Endometrium (tissue), 2 donors: Measurements from ENCODE around the gene DCC.
"Not testable (repeated sequence)": the region's sequence is repeated elsewhere in the genome, so short reads cannot be mapped to it uniquely, and the experiment has no call there.

ENCODE experiments used
- FAIRE-seq: peaks from 2 replicates; lab custom pipeline; 2012; peaks lifted over from hg19 to GRCh38; lab: Jason Lieb, UNC
- donor health status: control.
- donor health status: control.

Gene DCC

GRCh38 chr18:52348209-52348608 lies 8.2 kb downstream of the DCC start:
- FAIRE-seq: no peak

GRCh38 chr18:52349498-52349897 lies 9.5 kb downstream of the DCC start:
- no peak for FAIRE-seq

DNA sequence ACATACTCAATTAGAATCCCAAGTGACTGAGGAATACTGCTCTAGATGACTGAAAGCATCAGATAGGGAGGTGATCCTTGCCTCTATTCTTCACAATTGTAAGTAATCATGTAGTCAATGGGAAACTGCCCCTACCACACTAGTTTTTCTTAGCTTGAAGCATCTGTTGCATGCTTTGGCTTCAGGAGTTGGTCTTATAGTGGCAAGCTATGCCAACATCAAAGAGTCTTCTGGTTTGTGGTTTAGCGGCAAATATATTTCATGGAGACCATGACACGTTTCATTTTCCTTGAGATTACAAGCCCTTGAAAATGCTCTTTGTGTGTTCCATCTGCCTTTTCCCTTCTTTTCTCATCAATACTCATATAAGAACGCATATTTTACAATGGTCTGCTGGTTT lies 12.9 kb downstream of the DCC start:
- no peak for FAIRE-seq

- no peak for FAIRE-seq
Observed at GRCh38 chr18:52353589-52353988, 13.6 kb downstream of the DCC start.

DNA sequence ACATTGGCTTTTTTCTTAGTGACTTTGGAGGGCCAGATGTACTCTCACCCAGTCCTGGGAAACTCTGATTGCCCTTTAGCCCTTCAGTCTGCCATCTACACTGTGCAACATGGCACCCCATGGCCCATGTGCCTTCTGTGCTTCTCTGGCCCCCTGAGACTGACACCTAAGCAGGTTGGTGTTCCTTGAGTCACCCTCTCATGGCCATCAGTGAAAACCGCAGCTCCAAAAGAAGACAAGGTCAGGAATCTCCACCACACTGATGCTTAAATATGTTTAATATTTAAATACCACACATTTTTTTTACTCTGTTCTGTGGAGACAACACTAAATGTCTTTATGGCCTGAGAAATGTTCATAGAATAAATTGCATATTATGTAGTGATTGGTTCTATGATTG lies 23.9 kb downstream of the DCC start:
- FAIRE-seq: no peak

GRCh38 chr18:52366851-52367250 lies 26.9 kb downstream of the DCC start:
- not testable (repeated sequence) for FAIRE-seq

- FAIRE-seq: no peak
Observed at GRCh38 chr18:52367953-52368742, 28.2 kb downstream of the DCC start.

- FAIRE-seq: no peak
Observed at GRCh38 chr18:52370841-52371240, 30.8 kb downstream of the DCC start.

DNA sequence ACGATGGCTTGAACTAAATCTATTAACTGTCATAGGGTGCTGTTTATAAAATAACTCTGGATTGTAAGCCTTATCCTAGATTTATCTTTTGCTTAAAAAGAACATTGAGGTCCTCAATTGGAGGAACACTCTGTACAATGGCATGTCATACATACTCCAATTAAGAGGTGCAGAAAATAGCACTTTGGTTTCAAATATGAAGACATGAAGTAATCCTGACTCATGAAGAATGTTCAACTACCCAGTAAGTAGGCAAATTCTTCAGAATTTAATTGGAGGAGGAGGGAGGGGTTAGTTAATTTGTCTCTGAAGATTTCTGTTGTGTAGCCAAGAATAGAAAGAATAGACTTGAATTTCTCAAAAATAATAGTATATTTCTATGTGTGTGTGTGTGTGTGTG lies 36.1 kb downstream of the DCC start:
- FAIRE-seq: no peak

- no peak for FAIRE-seq
Observed at GRCh38 chr18:52377094-52377493, 37.1 kb downstream of the DCC start.

DNA sequence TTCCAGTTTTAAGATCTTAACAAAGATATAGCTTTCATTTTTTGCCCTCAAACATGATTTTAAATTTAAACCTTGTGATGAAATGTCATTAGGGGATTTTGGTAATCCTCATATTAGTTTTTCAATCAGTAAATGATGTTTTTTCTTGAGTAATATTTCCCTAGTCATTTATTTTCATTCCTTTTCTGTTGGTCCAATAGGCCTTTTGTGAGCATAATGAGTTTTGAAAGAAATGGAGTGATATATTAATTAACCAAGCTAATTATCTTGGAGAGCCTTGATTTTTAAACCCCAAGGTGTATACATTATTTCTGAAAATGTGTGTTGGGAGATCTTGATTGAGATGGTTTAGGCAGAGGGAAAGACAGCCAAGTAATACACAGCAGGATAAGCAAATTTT lies 46.3 kb downstream of the DCC start:
- FAIRE-seq: no peak

GRCh38 chr18:52387175-52387574 lies 47.2 kb downstream of the DCC start:
- FAIRE-seq: no peak

DNA sequence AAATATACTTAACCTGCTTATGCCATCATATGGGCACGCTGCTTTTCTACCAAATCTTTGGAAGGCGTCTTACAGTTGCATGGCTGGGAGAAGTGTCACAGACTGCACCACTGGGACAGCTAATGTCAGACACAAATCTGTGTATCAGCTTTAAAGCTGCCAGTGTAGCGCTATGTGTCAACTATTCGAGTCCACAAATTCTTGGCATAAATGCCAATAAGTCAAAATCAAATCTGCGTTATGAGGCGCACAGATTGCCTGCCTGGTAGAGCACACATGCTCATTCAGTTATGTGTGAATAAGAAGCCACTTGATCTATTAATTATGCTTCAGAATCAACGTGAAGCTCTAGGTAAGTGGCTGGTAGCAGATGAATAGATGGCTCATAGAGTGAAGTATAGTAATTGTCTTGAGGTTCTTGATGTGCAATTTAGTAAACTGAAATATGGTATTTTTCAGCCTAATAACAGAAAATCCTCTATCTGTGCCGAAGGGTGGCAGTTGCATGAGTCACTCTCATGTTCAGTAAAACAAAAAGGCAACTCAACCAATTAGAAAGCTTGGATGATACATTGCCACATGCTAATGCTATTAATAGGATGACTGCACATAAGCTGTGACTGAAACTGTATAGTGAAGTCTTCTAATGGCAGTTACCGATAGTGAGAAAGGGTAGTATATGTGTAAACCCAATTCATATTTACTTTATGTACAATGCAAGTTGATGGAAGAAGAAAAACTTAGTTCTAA lies 52.0 kb downstream of the DCC start:
- no peak for FAIRE-seq

GRCh38 chr18:52394602-52395001 lies 54.6 kb downstream of the DCC start:
- FAIRE-seq: no peak

- no peak for FAIRE-seq
Observed at GRCh38 chr18:52395146-52395852, 55.3 kb downstream of the DCC start.

- no peak for FAIRE-seq
Observed at GRCh38 chr18:52401236-52401635, 61.2 kb downstream of the DCC start.

GRCh38 chr18:52402814-52403213 lies 62.8 kb downstream of the DCC start:
- FAIRE-seq: no peak

DNA sequence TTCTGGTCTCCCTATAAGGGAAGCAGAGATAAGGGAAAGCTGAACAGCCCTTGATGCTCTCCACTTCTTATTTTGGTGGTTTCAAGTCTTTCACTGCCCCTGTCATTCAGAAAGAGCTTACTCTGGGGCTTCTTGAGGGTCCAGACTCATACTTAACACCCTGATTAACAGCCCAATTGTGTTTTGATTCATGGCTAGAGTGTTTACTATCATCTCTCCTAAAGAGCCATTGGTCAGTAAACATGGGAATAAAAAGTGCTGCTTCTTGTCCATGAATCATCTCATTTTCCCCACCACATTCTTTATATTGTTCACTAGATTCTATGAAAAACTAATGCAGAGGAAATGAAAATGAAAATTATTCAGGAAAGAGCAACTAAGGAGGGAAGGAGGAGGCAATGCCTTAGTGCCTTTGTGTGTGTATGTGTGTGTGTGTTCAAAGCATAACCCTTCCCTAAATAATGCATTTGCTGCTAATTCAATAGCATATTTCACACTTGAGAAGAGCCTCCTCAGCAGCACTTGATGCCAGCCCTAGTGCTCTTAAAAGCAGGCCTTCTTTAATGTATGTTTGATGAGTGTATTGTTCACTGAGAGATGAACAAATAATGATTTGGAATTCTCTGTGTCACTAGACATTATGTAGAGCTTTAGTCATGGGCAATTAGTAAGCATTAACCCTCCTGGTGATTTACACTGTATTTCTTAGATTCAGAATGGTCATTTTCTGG lies 63.5 kb downstream of the DCC start:
- FAIRE-seq: no peak

- no peak for FAIRE-seq
Observed at GRCh38 chr18:52408800-52409302, 68.9 kb downstream of the DCC start.

DNA sequence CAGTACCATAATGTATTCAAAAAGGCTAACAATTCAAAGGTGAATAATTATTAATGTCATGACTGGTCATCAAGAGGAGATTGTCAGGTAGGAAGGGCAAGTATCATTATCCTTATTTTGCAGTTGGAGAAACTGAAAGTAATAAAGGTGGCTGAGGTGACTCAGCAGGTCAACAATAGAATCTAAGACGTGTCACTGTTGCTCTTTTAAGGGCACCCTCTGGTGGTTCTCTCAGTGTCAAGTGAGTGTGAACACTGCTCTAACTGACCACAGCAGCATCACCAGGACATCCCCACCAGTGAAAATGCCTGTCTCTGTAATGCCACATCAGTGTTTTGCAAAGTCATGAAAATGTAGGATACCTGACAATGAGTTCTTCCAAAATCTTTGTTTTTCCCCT lies 69.7 kb downstream of the DCC start:
- no peak for FAIRE-seq

- no peak for FAIRE-seq
Observed at GRCh38 chr18:52415131-52415530, 75.1 kb downstream of the DCC start.

DNA sequence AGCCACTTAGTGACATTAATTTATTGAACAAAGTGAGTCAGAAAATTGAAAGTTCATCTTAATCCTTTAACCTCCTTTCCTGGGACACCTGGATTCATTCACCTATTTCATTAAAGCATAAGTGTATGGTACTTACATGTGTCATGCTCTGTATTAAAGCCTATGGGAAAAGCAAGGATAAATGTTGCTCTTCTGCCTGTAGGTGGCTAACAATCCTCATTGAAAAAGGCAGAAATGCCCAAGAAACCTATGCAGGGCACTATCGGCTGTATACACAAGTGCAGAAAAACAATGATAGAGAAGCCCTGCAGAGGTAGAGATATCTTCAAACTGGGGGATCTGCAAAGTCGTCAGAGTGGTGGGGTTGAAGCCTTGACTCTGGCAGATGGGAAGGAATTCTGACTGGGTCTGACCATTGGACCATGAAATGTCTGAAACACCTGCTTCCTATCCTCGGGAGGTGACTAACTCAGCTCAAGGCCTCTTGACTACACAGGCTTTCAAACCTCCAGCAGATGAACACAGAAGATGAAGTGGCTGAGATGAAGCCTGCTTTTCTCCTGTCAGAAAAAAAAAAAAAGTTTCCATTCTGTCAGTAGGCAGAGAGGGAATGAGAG lies 83.1 kb downstream of the DCC start:
- FAIRE-seq: no peak
